HepG2 (cell line): ENCODE data around the gene SPNS1. TPM values are rescaled to one million over a fixed set of nuclear protein-coding genes. Genes with fewer than 3 reads are reported as not detected.

Source experiments
- BORCS8-MEF2B ChIP-seq: sonication (generic); formaldehyde crosslinking; IDR thresholded peaks from 2 replicates; pipeline ENCODE4 v1.8.0; 2022; ENCODE audit warnings: mild to moderate bottlenecking, missing genetic modification reagents
- CBX1 ChIP-seq: IDR thresholded peaks from one replicate; pipeline ENCODE4 v1.6.1; 2016; ENCODE audit warnings: antibody characterized with exemption, low read depth
- HNF4G ChIP-seq, 2 experiments: sonication (generic) in 1 of 2; formaldehyde crosslinking in 1 of 2; IDR thresholded peaks; 2 replicates each; pipeline versions ENCODE4 v1.4.0 to v1.6.1; 2011 to 2020; ENCODE audit warnings: borderline replicate concordance in 2 of 2, low read depth in 2 of 2, mild to moderate bottlenecking in 2 of 2, low read length in 1 of 2, missing genetic modification reagents in 1 of 2, moderate library complexity in 1 of 2
- IRF9 ChIP-seq: sonication (generic); formaldehyde crosslinking; IDR thresholded peaks from 2 replicates; pipeline ENCODE4 v1.8.0; 2022; ENCODE audit warnings: missing genetic modification reagents, mild to moderate bottlenecking, borderline replicate concordance
- KDM5A ChIP-seq: fragments of 200-600 bp; sonication (generic); IDR thresholded peaks from 2 replicates; pipeline ENCODE4 v1.7.0; 2018; ENCODE audit warnings: antibody characterized with exemption, mild to moderate bottlenecking, low read length, borderline replicate concordance
- MED8 ChIP-seq: sonication (generic); formaldehyde crosslinking; IDR thresholded peaks from 2 replicates; pipeline ENCODE4 v1.8.1; 2023; ENCODE audit warnings: mild to moderate bottlenecking, missing genetic modification reagents; ENCODE audit not compliant: insufficient replicate concordance
- MTA1 ChIP-seq: sonication (generic); formaldehyde crosslinking; IDR thresholded peaks from 2 replicates; pipeline ENCODE4 v1.4.0; 2020; ENCODE audit warnings: missing genetic modification reagents, mild to moderate bottlenecking, borderline replicate concordance
- PAF1 ChIP-seq: IDR thresholded peaks from 2 replicates; pipeline ENCODE4 v1.6.1; 2016; ENCODE audit warnings: missing genetic modification reagents, missing compliant biosample characterization
- SRY ChIP-seq: sonication (generic); formaldehyde crosslinking; IDR thresholded peaks from 2 replicates; pipeline ENCODE4 v1.8.0; 2022; ENCODE audit warnings: mild to moderate bottlenecking, missing genetic modification reagents
- ZFP37 ChIP-seq: sonication (generic); formaldehyde crosslinking; IDR thresholded peaks from 2 replicates; pipeline ENCODE4 v1.4.0; 2020; ENCODE audit warnings: missing genetic modification reagents, borderline replicate concordance
- ZMAT3 ChIP-seq: sonication (generic); formaldehyde crosslinking; conservative IDR thresholded peaks from 2 replicates; pipeline ENCODE4 v1.7.0; 2021; ENCODE audit warnings: missing genetic modification reagents
- ZMYM4 ChIP-seq: sonication (generic); formaldehyde crosslinking; IDR thresholded peaks from 2 replicates; pipeline ENCODE4 v1.8.1; 2023; ENCODE audit warnings: mild to moderate bottlenecking, missing genetic modification reagents
- ZNF101 ChIP-seq: sonication (generic); formaldehyde crosslinking; IDR thresholded peaks from 2 replicates; pipeline ENCODE4 v1.4.0; 2020; ENCODE audit warnings: mild to moderate bottlenecking, low read depth, missing genetic modification reagents, borderline replicate concordance
- ZNF121 ChIP-seq: sonication (generic); formaldehyde crosslinking; IDR thresholded peaks from 2 replicates; pipeline ENCODE4 v1.5.0; 2020; ENCODE audit warnings: mild to moderate bottlenecking, missing genetic modification reagents
- ZNF136 ChIP-seq: sonication (generic); formaldehyde crosslinking; IDR thresholded peaks from 2 replicates; pipeline ENCODE4 v1.8.1; 2022; ENCODE audit warnings: low read depth, mild to moderate bottlenecking, moderate library complexity, missing genetic modification reagents
- ZNF441 ChIP-seq: sonication (generic); formaldehyde crosslinking; IDR thresholded peaks from 2 replicates; pipeline ENCODE4 v1.7.0; 2021; ENCODE audit warnings: missing genetic modification reagents, borderline replicate concordance
- ZNF556 ChIP-seq: sonication (generic); formaldehyde crosslinking; IDR thresholded peaks from 2 replicates; pipeline ENCODE4 v1.4.0; 2020; ENCODE audit warnings: mild to moderate bottlenecking, missing genetic modification reagents, borderline replicate concordance
- ZNF724P ChIP-seq: sonication (generic); formaldehyde crosslinking; IDR thresholded peaks from 2 replicates; pipeline ENCODE4 v1.8.0; 2022; ENCODE audit warnings: missing genetic modification reagents, borderline replicate concordance
- polyA plus RNA-seq, 8 experiments: library from polyadenylated mRNA; depleted of rRNA in 3 of 8; stranded (reverse) in 7 of 8; unstranded in 1 of 8; fragments of >200 nt; fragmentation: Illumina TruSeq in 4 of 8; extraction: Trizol in 4 of 8; gene quantifications; 2 replicates each; pipeline versions ENCODE4 v1.2.1 to v1.2.3, GENCODE V29; 2011 to 2016; ENCODE audit warnings: low read depth in 4 of 8, missing spikeins in 1 of 8, mixed read lengths in 1 of 8; ENCODE audit not compliant: insufficient read depth in 1 of 8
- total RNA-seq, 5 experiments: library from RNA; depleted of rRNA; stranded (reverse); fragments of >200 nt; fragmentation: Illumina TruSeq; extraction: Trizol; gene quantifications; 2 replicates each; pipeline ENCODE4 v1.2.3, GENCODE V29; 2016; ENCODE audit warnings: low read depth in 1 of 5
- TF ChIP-seq, protein P1 (sequence below): sonication (generic); formaldehyde crosslinking; IDR thresholded peaks from 2 replicates; pipeline ENCODE4 v1.9.0; 2021; ENCODE audit warnings: mild to moderate bottlenecking, missing genetic modification reagents
- TF ChIP-seq, protein P2 (sequence below): sonication (generic); formaldehyde crosslinking; IDR thresholded peaks from 2 replicates; pipeline ENCODE4 v1.8.0; 2022; ENCODE audit warnings: mild to moderate bottlenecking, missing genetic modification reagents, moderate library complexity
- TF ChIP-seq, protein P3 (sequence below): sonication (generic); formaldehyde crosslinking; IDR thresholded peaks from 2 replicates; pipeline ENCODE4 v1.5.1; 2020; ENCODE audit warnings: mild to moderate bottlenecking, moderate library complexity, missing genetic modification reagents

SPNS1 gene
- total and polyA plus RNA-seq, 2 of the 13 experiments (the other 11 are each of a cell fraction or from before 2014, with no cell fraction given): 25.6 to 38.8 TPM

DNA sequence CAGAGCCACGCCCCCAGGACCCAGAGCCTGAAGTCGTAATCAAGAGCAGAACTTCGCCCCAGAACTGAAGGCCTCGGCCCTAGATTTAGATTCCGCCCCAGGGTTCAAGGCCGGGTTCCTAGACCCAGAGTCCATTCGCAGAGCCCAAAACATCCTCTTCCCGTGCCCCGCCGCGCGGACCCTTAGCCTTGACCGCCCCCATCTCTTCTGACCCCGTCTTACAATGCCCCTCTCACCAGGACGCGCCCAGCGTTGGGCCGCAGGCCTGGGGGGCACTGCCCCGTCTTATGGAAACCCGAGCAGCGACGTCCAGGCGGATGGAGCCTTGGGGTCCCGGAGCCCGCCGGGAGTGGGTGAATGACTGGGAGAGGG, 37.8 kb upstream of the SPNS1 start (continued):
- TF ChIP-seq KDM5A: no peak
- no peak for TF ChIP-seq ZFP37 (CRISPR knock-in tag)
- TF ChIP-seq CBX1: no peak
- TF ChIP-seq ZNF121: no peak
- TF ChIP-seq PAF1 (CRISPR knock-in tag): no peak
- no peak for TF ChIP-seq SRY
- TF ChIP-seq ZNF724P (CRISPR knock-in tag): no peak
- TF ChIP-seq, protein P1, sequence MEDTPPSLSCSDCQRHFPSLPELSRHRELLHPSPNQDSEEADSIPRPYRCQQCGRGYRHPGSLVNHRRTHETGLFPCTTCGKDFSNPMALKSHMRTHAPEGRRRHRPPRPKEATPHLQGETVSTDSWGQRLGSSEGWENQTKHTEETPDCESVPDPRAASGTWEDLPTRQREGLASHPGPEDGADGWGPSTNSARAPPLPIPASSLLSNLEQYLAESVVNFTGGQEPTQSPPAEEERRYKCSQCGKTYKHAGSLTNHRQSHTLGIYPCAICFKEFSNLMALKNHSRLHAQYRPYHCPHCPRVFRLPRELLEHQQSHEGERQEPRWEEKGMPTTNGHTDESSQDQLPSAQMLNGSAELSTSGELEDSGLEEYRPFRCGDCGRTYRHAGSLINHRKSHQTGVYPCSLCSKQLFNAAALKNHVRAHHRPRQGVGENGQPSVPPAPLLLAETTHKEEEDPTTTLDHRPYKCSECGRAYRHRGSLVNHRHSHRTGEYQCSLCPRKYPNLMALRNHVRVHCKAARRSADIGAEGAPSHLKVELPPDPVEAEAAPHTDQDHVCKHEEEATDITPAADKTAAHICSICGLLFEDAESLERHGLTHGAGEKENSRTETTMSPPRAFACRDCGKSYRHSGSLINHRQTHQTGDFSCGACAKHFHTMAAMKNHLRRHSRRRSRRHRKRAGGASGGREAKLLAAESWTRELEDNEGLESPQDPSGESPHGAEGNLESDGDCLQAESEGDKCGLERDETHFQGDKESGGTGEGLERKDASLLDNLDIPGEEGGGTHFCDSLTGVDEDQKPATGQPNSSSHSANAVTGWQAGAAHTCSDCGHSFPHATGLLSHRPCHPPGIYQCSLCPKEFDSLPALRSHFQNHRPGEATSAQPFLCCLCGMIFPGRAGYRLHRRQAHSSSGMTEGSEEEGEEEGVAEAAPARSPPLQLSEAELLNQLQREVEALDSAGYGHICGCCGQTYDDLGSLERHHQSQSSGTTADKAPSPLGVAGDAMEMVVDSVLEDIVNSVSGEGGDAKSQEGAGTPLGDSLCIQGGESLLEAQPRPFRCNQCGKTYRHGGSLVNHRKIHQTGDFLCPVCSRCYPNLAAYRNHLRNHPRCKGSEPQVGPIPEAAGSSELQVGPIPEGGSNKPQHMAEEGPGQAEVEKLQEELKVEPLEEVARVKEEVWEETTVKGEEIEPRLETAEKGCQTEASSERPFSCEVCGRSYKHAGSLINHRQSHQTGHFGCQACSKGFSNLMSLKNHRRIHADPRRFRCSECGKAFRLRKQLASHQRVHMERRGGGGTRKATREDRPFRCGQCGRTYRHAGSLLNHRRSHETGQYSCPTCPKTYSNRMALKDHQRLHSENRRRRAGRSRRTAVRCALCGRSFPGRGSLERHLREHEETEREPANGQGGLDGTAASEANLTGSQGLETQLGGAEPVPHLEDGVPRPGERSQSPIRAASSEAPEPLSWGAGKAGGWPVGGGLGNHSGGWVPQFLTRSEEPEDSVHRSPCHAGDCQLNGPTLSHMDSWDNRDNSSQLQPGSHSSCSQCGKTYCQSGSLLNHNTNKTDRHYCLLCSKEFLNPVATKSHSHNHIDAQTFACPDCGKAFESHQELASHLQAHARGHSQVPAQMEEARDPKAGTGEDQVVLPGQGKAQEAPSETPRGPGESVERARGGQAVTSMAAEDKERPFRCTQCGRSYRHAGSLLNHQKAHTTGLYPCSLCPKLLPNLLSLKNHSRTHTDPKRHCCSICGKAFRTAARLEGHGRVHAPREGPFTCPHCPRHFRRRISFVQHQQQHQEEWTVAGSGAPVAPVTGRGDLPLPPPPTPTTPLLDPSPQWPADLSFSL (CRISPR knock-in tag): no peak
- no peak; the same call in 1 of the 2 replicates for TF ChIP-seq ZNF556 (CRISPR knock-in tag)
- TF ChIP-seq HNF4G (IDR thresholded peaks at IDR 0.05; ENCODE audit: borderline replicate concordance, low read depth, low read length): peak; percentile 64
- no peak for TF ChIP-seq HNF4G (CRISPR knock-in tag; IDR thresholded peaks at IDR 0.05; ENCODE audit: borderline replicate concordance, low read depth)
- TF ChIP-seq ZNF136 (CRISPR knock-in tag): no peak
- no peak for TF ChIP-seq ZMYM4 (CRISPR knock-in tag)
- TF ChIP-seq MED8 (CRISPR knock-in tag): peak; percentile 30
- TF ChIP-seq BORCS8-MEF2B (CRISPR knock-in tag): no peak
- TF ChIP-seq ZNF101: no peak
- TF ChIP-seq ZNF441 (CRISPR knock-in tag): peak; percentile 22; the same call in 1 of the 2 replicates
- TF ChIP-seq IRF9 (CRISPR knock-in tag): no peak; the same call in 1 of the 2 replicates
- TF ChIP-seq, protein P2, sequence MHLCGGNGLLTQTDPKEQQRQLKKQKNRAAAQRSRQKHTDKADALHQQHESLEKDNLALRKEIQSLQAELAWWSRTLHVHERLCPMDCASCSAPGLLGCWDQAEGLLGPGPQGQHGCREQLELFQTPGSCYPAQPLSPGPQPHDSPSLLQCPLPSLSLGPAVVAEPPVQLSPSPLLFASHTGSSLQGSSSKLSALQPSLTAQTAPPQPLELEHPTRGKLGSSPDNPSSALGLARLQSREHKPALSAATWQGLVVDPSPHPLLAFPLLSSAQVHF (CRISPR knock-in tag): no peak
- TF ChIP-seq MTA1 (CRISPR knock-in tag): 0 out of 2 replicates have a peak, but pooled peaks have one; percentile 50
- peak; percentile 77 for TF ChIP-seq ZMAT3 (CRISPR knock-in tag)
- TF ChIP-seq, protein P3, sequence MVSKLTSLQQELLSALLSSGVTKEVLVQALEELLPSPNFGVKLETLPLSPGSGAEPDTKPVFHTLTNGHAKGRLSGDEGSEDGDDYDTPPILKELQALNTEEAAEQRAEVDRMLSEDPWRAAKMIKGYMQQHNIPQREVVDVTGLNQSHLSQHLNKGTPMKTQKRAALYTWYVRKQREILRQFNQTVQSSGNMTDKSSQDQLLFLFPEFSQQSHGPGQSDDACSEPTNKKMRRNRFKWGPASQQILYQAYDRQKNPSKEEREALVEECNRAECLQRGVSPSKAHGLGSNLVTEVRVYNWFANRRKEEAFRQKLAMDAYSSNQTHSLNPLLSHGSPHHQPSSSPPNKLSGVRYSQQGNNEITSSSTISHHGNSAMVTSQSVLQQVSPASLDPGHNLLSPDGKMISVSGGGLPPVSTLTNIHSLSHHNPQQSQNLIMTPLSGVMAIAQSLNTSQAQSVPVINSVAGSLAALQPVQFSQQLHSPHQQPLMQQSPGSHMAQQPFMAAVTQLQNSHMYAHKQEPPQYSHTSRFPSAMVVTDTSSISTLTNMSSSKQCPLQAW (CRISPR knock-in tag): no peak; the same call in 1 of the 2 replicates
